ENCODE data around the gene VTN. TPM values are rescaled to one million over a fixed set of nuclear protein-coding genes. Genes with fewer than 3 reads are reported as not detected.

VTN gene
- total and polyA plus RNA-seq, 11 donors: 16.9 to 120 (median 65.3) TPM

DNA sequence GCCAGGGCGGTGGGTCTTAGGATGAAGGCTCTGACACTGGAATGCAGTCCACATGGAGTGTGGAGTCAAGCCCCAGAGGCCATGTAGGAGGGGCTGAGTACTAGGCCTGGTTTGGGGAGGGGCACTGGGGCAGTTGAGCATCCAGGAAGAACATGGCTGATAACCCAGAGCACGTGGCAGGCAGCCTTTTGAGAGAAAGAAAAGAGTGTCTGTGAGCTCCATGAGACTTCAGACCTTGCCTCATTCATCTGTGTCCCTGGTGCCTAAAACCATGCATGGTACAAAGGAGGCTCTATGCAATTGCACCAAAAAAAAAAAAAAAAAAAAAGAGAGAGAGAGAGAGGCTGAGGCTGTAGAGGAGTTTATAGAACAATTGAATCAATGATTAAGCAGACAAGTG lies 21.3 kb upstream of the VTN start:
- H3K36me3 ChIP-seq: peaks cover 0 to 92% (median 74%) of the 10 kb centered on the region in 9 donors
- no peaks in the 10 kb centered on the region for H3K4me1 ChIP-seq
- no peak overlapping the region for H3K27ac ChIP-seq
- TF ChIP-seq, protein P1, sequence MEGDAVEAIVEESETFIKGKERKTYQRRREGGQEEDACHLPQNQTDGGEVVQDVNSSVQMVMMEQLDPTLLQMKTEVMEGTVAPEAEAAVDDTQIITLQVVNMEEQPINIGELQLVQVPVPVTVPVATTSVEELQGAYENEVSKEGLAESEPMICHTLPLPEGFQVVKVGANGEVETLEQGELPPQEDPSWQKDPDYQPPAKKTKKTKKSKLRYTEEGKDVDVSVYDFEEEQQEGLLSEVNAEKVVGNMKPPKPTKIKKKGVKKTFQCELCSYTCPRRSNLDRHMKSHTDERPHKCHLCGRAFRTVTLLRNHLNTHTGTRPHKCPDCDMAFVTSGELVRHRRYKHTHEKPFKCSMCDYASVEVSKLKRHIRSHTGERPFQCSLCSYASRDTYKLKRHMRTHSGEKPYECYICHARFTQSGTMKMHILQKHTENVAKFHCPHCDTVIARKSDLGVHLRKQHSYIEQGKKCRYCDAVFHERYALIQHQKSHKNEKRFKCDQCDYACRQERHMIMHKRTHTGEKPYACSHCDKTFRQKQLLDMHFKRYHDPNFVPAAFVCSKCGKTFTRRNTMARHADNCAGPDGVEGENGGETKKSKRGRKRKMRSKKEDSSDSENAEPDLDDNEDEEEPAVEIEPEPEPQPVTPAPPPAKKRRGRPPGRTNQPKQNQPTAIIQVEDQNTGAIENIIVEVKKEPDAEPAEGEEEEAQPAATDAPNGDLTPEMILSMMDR (IDR thresholded peaks at IDR 0.05): no peak
- TF ChIP-seq POLR2A (IDR thresholded peaks at IDR 0.05): no peak
- no peak overlapping the region for H3K4me3 ChIP-seq
- no peaks in the 10 kb centered on the region for H3K27me3 ChIP-seq
- no peak for DNase-seq
- 50 to 91% (median 66%) methylated on average over 2 of the region's 2 CpGs for WGBS, 4 donors
- H3K9me3 ChIP-seq: no peaks in the 10 kb centered on the region
- intact Hi-C loops (cut with DNase I): no loop called here
- no peak for ATAC-seq

DNA sequence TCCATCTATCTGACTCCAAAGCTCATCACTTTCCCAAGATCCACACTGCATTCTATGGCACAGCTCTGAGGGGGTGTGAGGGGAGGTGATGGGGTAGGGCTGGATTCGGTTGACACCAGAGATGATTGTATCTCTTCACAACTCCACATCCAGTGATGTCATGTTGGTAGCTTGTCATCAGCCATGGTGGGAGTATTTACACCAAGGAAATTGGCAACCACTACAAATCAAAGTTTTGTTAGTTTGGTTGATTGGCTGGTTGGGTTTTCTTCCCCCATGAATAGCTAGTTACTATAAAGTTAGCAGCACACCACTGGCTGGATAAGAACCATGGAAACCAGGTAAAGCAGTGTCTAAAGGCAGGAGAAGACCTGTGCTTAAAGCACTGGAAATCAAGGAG lies 20.9 kb upstream of the VTN start:
- H3K36me3 ChIP-seq: peaks cover 0 to 89% (median 69%) of the 10 kb centered on the region in 9 donors
- H3K9me3 ChIP-seq: no peaks in the 10 kb centered on the region
- 77 to 92% (median 86%) methylated on average over 1 of the region's 1 CpG for WGBS, 4 donors
- no peak for DNase-seq
- intact Hi-C loops (cut with DNase I): no loop called here
- TF ChIP-seq, protein P1 (IDR thresholded peaks at IDR 0.05): no peak
- no peak for TF ChIP-seq POLR2A (IDR thresholded peaks at IDR 0.05)
- H3K27ac ChIP-seq: no peak overlapping the region
- no peaks in the 10 kb centered on the region for H3K4me1 ChIP-seq
- ATAC-seq: no peak
- no peak overlapping the region for H3K4me3 ChIP-seq
- no peaks in the 10 kb centered on the region for H3K27me3 ChIP-seq

DNA sequence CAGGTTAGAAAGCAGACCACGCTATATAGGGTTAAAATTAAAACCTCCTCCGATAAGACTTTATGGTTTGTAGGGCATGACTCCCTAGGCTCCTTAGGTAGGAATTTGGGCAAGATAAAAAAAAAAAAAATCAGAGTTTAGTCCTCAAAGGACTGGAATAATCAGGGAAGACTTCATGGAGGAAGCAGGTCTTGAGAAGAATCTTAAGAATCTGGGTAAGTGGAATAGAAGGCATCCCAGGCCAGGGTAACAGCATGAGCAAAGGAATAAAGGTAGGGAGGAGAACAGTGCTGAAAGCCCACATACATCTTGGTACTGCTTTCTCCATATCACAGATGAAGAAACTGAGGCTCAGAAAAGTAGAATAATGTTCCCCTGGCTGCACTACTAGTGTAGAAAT lies 20.5 kb upstream of the VTN start:
- H3K9me3 ChIP-seq: no peaks in the 10 kb centered on the region
- intact Hi-C loops (cut with DNase I): no loop called here
- WGBS, 4 donors: 88 to 93% (median 92%) methylated on average over 2 of the region's 2 CpGs
- H3K4me3 ChIP-seq: no peak overlapping the region
- TF ChIP-seq POLR2A (IDR thresholded peaks at IDR 0.05): no peak
- TF ChIP-seq, protein P1 (IDR thresholded peaks at IDR 0.05): no peak
- H3K36me3 ChIP-seq: peaks cover 0 to 85% (median 65%) of the 10 kb centered on the region in 9 donors
- no peak for ATAC-seq
- H3K4me1 ChIP-seq: peaks cover 0 to 2% (median 0%) of the 10 kb centered on the region in 12 donors
- no peaks in the 10 kb centered on the region for H3K27me3 ChIP-seq
- no peak for DNase-seq
- H3K27ac ChIP-seq: no peak overlapping the region

DNA sequence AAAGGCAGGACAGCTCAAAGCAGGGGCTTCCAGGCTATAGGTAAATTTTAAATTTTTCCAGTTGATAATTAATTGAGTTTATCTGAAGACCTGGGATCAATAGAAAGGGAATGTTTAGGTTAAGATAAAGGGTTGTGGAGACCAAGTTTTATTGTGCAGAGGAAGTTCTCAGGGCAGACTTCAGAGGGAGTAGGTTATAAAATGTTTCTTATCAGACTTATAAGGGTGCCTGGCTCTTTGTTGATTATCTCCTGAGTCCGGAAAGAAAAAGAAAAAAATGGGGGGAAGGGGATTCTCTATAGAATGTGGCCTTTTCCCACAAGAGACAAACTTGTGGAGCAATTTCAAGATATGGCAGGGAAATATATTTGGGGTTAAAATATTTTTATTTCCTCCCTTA lies 20.0 kb upstream of the VTN start:
- WGBS, 4 donors: 82 to 92% (median 88%) methylated on average over 1 of the region's 1 CpG
- H3K9me3 ChIP-seq: no peaks in the 10 kb centered on the region
- peaks cover 0 to 81% (median 61%) of the 10 kb centered on the region in 9 donors for H3K36me3 ChIP-seq
- intact Hi-C loops (cut with DNase I): no loop called here
- TF ChIP-seq, protein P1 (IDR thresholded peaks at IDR 0.05): no peak
- no peak for TF ChIP-seq POLR2A (IDR thresholded peaks at IDR 0.05)
- H3K27ac ChIP-seq: no peak overlapping the region
- ATAC-seq: no peak
- H3K4me1 ChIP-seq: peaks cover 0 to 6% (median 0%) of the 10 kb centered on the region in 12 donors
- no peak overlapping the region for H3K4me3 ChIP-seq
- H3K27me3 ChIP-seq: no peaks in the 10 kb centered on the region
- DNase-seq: no peak
